ENCODE measurements around the gene CHST8.

Gene CHST8

GRCh38 chr19:33621811-33622504, at the start of gene CHST8:
Gene CHST8, plus strand, starts transcription at chr19:33621953. Its CDS starts 67,309 bp downstream, at chr19:33689262.
- no peak for TF ChIP-seq CTCF (IDR thresholded peaks at IDR 0.05; ENCODE audit: control insufficient read depth, insufficient read depth, low read depth, low read length, missing control alignments)
- no peak for DNase-seq (ENCODE audit: low read depth)
- H3K4me3 ChIP-seq (ENCODE audit: control insufficient read depth, low read depth, low read length): no peak within 1 kb of the TSS; the same call in none of the 2 replicates

GRCh38 chr19:33572929-33573328, 48.8 kb upstream of the CHST8 start:
- no peak overlapping the region for H3K4me3 ChIP-seq (ENCODE audit: control insufficient read depth, low read depth, low read length)
- DNase-seq (ENCODE audit: low read depth): no peak
- no peak for TF ChIP-seq CTCF (IDR thresholded peaks at IDR 0.05; ENCODE audit: control insufficient read depth, insufficient read depth, low read depth, low read length, missing control alignments)

- H3K4me3 ChIP-seq (ENCODE audit: control insufficient read depth, low read depth, low read length): no peak overlapping the region
- no peak for TF ChIP-seq CTCF (IDR thresholded peaks at IDR 0.05; ENCODE audit: control insufficient read depth, insufficient read depth, low read depth, low read length, missing control alignments)
- DNase-seq (ENCODE audit: low read depth): no peak
Measured at GRCh38 chr19:33574824-33575223, 46.9 kb upstream of the CHST8 start.

GRCh38 chr19:33578697-33579096, 43.1 kb upstream of the CHST8 start:
- no peak for TF ChIP-seq CTCF (IDR thresholded peaks at IDR 0.05; ENCODE audit: control insufficient read depth, insufficient read depth, low read depth, low read length, missing control alignments)
- no peak overlapping the region for H3K4me3 ChIP-seq (ENCODE audit: control insufficient read depth, low read depth, low read length)
- DNase-seq (ENCODE audit: low read depth): no peak

GRCh38 chr19:33580026-33580644, 41.6 kb upstream of the CHST8 start:
- no peak for TF ChIP-seq CTCF (IDR thresholded peaks at IDR 0.05; ENCODE audit: control insufficient read depth, insufficient read depth, low read depth, low read length, missing control alignments)
- no peak overlapping the region for H3K4me3 ChIP-seq (ENCODE audit: control insufficient read depth, low read depth, low read length)
- no peak for DNase-seq (ENCODE audit: low read depth)

GRCh38 chr19:33580645-33581037, 41.1 kb upstream of the CHST8 start:
- H3K4me3 ChIP-seq (ENCODE audit: control insufficient read depth, low read depth, low read length): no peak overlapping the region
- DNase-seq (ENCODE audit: low read depth): no peak
- no peak for TF ChIP-seq CTCF (IDR thresholded peaks at IDR 0.05; ENCODE audit: control insufficient read depth, insufficient read depth, low read depth, low read length, missing control alignments)
